Umbilical cord (tissue), 2 donors: ENCODE data around the gene MEGF9. TPM values are rescaled to one million over a fixed set of nuclear protein-coding genes. Genes with fewer than 3 reads are reported as not detected.
A peak's percentile ranks its signal among the peaks of the same experiment; 100 is the strongest.

Experiments
- DNase-seq: peaks from one replicate; pipeline ENCODE4 v3.0.0-alpha.2; 2015; ENCODE audit warnings: low spot score
- total RNA-seq: library from RNA; depleted of rRNA; stranded (reverse); fragments of >200 nt; gene quantifications from one replicate; pipeline ENCODE4 v1.2.3, GENCODE V29; 2014; ENCODE audit warnings: low replicate concordance; ENCODE audit not compliant: insufficient read depth

MEGF9 gene
- total RNA-seq, 1 donor from 2014 or later, result 7.9 TPM

GRCh38 chr9:120625222-120625621 is 89.0 kb downstream of the MEGF9 start:
- no peak for DNase-seq

DNA sequence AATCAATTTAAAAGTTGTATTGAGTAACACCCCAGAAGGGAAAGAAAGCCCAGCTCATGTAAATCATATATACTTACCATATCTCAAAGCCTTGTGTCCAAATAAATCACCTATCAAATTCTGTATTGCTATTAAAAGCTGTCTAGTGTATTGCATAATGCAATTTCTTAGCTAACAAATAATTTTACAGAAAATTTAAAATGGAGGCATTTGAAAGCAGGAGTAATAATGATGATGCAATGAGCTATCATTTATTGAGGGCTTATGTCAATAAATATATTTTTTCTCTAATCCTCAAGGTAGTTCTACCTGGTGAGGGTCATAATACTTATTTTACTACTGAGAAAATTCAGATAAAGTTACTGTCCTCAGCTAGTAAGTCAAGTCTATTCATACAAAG is 91.5 kb downstream of the MEGF9 start:
- no peak for DNase-seq

DNA sequence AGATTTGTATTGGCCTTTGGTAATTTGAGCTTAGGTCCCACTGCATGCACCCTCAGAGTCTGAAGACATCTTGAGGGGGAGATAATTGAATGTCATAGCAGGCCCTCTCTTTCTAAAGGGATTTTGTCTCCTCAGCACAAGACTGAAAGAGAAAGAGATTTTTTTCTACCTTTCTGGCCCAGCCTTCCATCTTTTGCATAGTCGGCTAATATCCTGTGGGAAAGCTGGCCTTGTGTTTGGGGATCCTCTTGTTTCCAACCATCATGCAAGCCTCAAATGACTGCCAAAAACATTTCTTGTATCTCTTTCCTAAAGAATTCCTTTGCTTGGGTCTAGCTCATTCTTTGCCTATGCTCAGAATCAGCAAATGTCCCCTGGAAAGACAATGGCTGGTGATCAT is 92.3 kb downstream of the MEGF9 start:
- DNase-seq, result no peak

GRCh38 chr9:120619751-120620655 is 94.3 kb downstream of the MEGF9 start:
- DNase-seq, result peak; percentile 67

DNA sequence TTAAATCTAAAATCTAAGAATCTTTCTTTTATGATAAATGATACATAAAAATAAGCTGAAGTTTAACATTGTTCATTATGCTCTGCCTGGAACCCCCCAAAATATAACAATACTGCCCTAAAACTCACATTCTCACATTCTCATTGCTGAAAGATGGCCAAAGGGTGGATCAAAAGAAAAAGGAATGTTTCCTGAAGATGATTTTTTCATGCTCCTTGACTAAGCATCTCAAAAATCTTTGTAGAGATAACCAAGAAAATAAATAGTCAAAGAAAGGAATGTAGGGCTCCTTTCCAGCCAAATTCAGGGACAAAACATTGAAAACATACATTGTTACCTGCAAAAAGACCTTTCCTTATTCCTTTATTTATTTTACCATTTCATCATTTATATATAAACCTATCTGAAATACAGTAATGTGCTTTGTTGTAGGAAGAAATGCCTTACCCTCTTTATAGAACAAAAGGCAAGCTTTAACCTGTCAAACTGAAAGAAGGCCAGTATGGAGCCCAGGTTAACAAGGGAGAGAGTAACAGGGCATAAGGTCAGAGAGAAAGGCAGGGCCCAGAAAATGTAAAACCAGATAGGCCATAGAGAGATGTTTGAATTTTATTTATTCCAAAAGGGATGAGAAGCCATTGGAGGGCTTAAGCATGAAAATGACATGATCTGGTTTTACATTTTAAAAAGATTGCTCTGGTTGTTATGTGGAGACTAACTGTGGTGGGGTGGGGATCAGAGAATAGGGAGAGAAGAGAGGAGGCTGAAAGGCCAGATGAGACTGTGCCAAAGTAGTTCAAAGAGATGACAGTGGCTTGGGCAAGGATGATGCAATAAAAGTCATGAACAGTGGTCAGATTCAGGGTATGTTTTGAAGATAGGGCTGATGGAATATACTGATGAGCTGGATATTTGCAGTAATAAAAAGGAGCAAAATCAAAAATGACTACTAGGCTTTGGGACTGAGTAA is 97.0 kb downstream of the MEGF9 start:
- no peak for DNase-seq

- DNase-seq, result peak; percentile 4
Observed at GRCh38 chr9:120612218-120612617, 102.1 kb downstream of the MEGF9 start.

- no peak for DNase-seq
Observed at GRCh38 chr9:120611690-120612068, 102.6 kb downstream of the MEGF9 start.

GRCh38 chr9:120610975-120611689 is 103.1 kb downstream of the MEGF9 start:
- no peak for DNase-seq

DNA sequence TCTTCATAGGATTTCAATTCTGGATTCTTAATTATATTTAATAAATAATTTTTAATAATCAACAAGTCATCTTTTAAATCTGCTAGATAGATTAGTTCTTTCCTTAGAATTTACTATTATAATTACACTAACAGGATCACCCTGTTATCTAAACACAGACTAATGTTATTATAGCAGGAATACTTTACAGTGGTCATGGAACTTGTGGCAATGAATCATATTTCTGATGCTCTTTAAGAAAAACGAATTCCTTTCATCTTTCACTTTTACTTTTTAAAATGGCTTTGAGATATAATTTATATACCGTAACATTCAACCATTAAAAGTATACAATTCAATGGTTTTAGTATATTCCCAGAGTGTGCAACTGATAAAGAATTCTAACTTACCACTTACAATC is 104.6 kb downstream of the MEGF9 start:
- no peak for DNase-seq

DNA sequence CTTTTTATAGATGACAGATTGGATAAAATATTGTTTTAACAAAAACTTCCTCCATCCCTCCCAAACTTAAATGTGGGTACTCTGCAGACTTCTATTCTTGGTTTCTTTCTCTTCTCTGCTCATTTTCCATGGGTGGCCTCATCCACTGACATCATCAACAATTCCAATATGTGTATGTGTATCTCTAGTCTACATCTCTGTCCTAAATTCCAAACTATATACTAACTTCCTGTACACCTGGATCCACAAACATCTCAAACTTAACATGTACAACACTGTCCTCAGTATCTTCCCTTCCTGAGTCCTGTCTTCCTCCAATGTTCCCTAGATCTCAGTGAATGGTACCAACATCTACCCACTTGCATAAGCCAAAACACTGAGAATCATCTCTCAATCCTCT is 105.8 kb downstream of the MEGF9 start:
- DNase-seq, result no peak

- DNase-seq, result no peak
Observed at GRCh38 chr9:120603591-120603990, 110.7 kb downstream of the MEGF9 start.

GRCh38 chr9:120603010-120603409 is 111.3 kb downstream of the MEGF9 start:
- DNase-seq, result no peak

DNA sequence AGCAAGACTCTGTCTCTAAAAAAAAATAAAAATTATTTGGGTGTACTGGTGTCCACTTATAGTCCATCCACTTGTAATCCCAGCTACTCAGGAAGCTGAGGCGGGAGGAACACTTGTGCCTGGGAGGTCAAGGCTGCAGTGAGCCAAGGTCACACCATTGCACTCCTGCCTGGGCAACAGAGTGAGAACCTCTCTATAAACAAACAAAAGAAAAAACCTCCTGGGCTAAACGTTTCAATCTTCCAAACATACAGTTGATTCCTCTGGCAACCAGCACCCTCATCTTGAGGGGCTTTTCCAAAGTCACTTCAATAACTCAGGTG is 120.4 kb downstream of the MEGF9 start:
- DNase-seq, result no peak

DNA sequence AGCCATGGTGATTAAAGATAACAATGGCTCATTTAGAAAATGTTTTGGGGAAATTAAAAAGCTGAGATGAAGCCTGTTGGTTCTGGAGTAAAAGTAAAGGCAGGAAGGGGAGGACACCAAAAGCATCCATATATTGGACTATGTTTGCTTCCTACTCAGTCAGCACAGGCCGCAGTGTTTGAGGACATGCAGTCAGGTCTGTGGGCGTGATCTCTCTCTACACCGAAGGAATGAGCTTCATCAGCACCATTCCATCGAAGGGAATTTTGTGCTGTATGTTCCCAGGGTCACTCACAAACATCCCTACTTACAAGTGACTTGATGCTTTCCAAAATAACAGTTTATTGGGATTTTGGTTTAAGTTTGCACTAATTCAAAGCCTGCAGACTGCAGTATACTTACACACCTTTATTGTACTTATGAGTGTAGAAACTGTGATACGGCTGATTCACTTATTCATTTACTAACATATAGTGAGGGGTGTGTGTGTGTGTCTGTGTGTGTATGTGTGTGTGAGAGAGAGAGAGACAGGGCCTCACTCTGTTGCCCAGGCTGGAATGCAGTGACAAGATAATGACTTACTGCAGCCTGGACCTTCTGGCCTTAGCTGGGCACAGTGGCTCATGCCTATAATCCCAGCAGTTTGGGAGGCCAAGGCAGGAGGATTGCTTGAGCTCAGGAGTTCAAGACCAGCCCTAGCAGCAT is 120.9 kb downstream of the MEGF9 start:
- DNase-seq, result no peak

DNA sequence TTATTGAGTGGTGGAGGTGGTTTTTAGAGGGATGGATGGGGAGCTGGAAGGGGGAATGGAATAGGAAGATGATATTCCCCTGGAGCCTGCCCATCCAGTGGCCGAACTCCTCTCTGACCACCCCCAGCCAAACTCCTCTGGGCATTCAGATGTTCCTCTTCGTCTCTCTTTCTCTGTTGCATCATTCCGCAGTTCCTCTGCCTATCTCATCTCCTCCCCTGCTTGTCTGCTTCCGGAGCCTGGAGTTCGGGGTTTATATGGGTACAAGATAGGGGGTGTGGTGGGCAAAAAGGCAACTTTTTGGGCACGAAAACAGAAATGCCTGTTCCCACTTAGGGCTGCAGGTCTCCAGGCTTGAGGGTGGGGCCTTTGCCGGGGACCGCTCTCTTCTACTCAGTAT is 122.1 kb downstream of the MEGF9 start:
- DNase-seq, result no peak

DNA sequence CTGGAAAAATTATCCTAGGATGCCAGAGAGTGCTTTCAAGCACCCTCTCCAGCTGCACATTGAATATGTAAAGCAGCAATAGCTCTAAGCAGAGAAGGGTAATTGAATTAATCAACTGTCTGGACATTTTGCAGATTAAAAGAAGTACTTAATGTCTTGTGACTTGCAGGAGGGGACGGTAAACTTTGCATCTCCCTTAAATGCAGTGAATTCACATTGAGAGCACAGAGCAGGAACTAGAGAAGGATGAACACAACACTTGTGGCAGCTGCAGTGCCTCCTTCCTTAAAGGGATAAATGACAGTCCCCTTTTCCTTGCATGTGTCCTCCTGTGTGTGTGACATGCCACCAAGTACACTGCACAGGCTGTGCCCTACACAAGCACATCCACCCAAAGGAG is 126.9 kb downstream of the MEGF9 start:
- DNase-seq, result no peak

GRCh38 chr9:120583958-120584369 is 130.3 kb downstream of the MEGF9 start:
- peak; percentile 5 for DNase-seq

GRCh38 chr9:120580051-120580896 is 134.0 kb downstream of the MEGF9 start, which contains the start of gene CDK5RAP2:
CDK5RAP2 (minus strand) TSS chr9:120580167; CDS start chr9:120579978, 189 bp downstream.
- DNase-seq, result peak; percentile 99

- peak; percentile 3 for DNase-seq
Observed at GRCh38 chr9:120579139-120580050, 134.9 kb downstream of the MEGF9 start.
